HepG2 (cell line): Measurements from ENCODE around the gene MRPL18. TPM values are rescaled to one million over a fixed set of nuclear protein-coding genes. Genes with fewer than 3 reads are reported as not detected.

Experiments used
- BCL6 ChIP-seq: IDR thresholded peaks from 2 replicates; pipeline ENCODE4 v1.6.1; 2016; ENCODE audit warnings: missing genetic modification reagents, missing compliant biosample characterization
- DR1 ChIP-seq: sonication (generic); formaldehyde crosslinking; IDR thresholded peaks from 2 replicates; pipeline ENCODE4 v1.8.0; 2021; ENCODE audit warnings: mild to moderate bottlenecking, missing genetic modification reagents, inconsistent platforms
- FOXM1 ChIP-seq: sonication (generic); formaldehyde crosslinking; IDR thresholded peaks from 2 replicates; pipeline ENCODE4 v1.5.0; 2020; ENCODE audit warnings: missing genetic modification reagents
- HNRNPUL1 ChIP-seq: fragments of 200-400 bp; formaldehyde crosslinking; IDR thresholded peaks from 2 replicates; pipeline ENCODE4 v1.6.1; 2017; ENCODE audit warnings: low read depth, mild to moderate bottlenecking, low read length, moderate library complexity
- IRX3 ChIP-seq: sonication (generic); formaldehyde crosslinking; IDR thresholded peaks from 2 replicates; pipeline ENCODE4 v1.8.1; 2023; ENCODE audit warnings: mild to moderate bottlenecking, low read depth, missing genetic modification reagents, borderline replicate concordance
- NFE2L1 ChIP-seq: sonication (generic); formaldehyde crosslinking; IDR thresholded peaks from 2 replicates; pipeline ENCODE4 v1.4.0; 2020; ENCODE audit warnings: missing genetic modification reagents, mild to moderate bottlenecking, borderline replicate concordance
- PCBP1 ChIP-seq: fragments of 200-400 bp; formaldehyde crosslinking; IDR thresholded peaks from 2 replicates; pipeline ENCODE4 v1.6.1; 2017; ENCODE audit warnings: mild to moderate bottlenecking, low read depth, low read length, borderline replicate concordance
- PHB2 ChIP-seq: fragments of 450-650 bp; IDR thresholded peaks from 2 replicates; pipeline ENCODE4 v1.6.1; 2018; ENCODE audit not compliant: partially characterized antibody
- PPARG ChIP-seq: conservative IDR thresholded peaks from 2 replicates; pipeline ENCODE4 v1.6.1; 2016; ENCODE audit warnings: missing biosample characterization, missing genetic modification reagents
- SP1 ChIP-seq, 2 experiments: fragments of 450-650 bp in 1 of 2; sonication (generic) in 1 of 2; formaldehyde crosslinking in 1 of 2; IDR thresholded peaks; 2 replicates each; pipeline versions ENCODE4 v1.4.0 to v1.6.1; 2016 to 2020; ENCODE audit warnings: missing genetic modification reagents in 1 of 2
- SP5 ChIP-seq: IDR thresholded peaks from 2 replicates; pipeline ENCODE4 v1.6.1; 2016; ENCODE audit warnings: low read depth, borderline replicate concordance
- TIGD3 ChIP-seq: sonication (generic); formaldehyde crosslinking; IDR thresholded peaks from 2 replicates; pipeline ENCODE4 v1.5.1; 2020; ENCODE audit warnings: mild to moderate bottlenecking, missing genetic modification reagents, borderline replicate concordance
- ZNF232 ChIP-seq: sonication (generic); formaldehyde crosslinking; IDR thresholded peaks from 2 replicates; pipeline ENCODE4 v1.4.0; 2020; ENCODE audit warnings: missing genetic modification reagents, borderline replicate concordance
- ZNF280B ChIP-seq: sonication (generic); formaldehyde crosslinking; IDR thresholded peaks from 2 replicates; pipeline ENCODE4 v1.5.0; 2020; ENCODE audit warnings: missing genetic modification reagents, mild to moderate bottlenecking, borderline replicate concordance
- ZNF296 ChIP-seq: sonication (generic); formaldehyde crosslinking; conservative IDR thresholded peaks from 2 replicates; pipeline ENCODE4 v1.5.0; 2020; ENCODE audit warnings: mild to moderate bottlenecking, missing genetic modification reagents
- ZXDC ChIP-seq: sonication (generic); formaldehyde crosslinking; IDR thresholded peaks from 2 replicates; pipeline ENCODE4 v1.5.0; 2020; ENCODE audit warnings: mild to moderate bottlenecking, missing genetic modification reagents
- polyA plus RNA-seq, 8 experiments: library from polyadenylated mRNA; depleted of rRNA in 3 of 8; stranded (reverse) in 7 of 8; unstranded in 1 of 8; fragments of >200 nt; fragmentation: Illumina TruSeq in 4 of 8; extraction: Trizol in 4 of 8; gene quantifications; 2 replicates each; pipeline versions ENCODE4 v1.2.1 to v1.2.3, GENCODE V29; 2011 to 2016; ENCODE audit warnings: low read depth in 4 of 8, missing spikeins in 1 of 8, mixed read lengths in 1 of 8; ENCODE audit not compliant: insufficient read depth in 1 of 8
- total RNA-seq, 5 experiments: library from RNA; depleted of rRNA; stranded (reverse); fragments of >200 nt; fragmentation: Illumina TruSeq; extraction: Trizol; gene quantifications; 2 replicates each; pipeline ENCODE4 v1.2.3, GENCODE V29; 2016; ENCODE audit warnings: low read depth in 1 of 5
- TF ChIP-seq, protein P1 (sequence below), 2 experiments: IDR thresholded peaks; 2 replicates each; pipeline ENCODE4 v1.6.1; 2011 to 2012; ENCODE audit warnings: low read length in 2 of 2, borderline replicate concordance in 1 of 2, low read depth in 1 of 2, mild to moderate bottlenecking in 1 of 2, moderate library complexity in 1 of 2
- TF ChIP-seq, protein P2 (sequence below): sonication (generic); formaldehyde crosslinking; IDR thresholded peaks from 2 replicates; pipeline ENCODE4 v1.5.0; 2020; ENCODE audit warnings: missing genetic modification reagents

The MRPL18 gene
- total and polyA plus RNA-seq, 2 of the 13 experiments (the other 11 are each of a cell fraction or from before 2014, with no cell fraction given), result 85.6 to 176 TPM

DNA sequence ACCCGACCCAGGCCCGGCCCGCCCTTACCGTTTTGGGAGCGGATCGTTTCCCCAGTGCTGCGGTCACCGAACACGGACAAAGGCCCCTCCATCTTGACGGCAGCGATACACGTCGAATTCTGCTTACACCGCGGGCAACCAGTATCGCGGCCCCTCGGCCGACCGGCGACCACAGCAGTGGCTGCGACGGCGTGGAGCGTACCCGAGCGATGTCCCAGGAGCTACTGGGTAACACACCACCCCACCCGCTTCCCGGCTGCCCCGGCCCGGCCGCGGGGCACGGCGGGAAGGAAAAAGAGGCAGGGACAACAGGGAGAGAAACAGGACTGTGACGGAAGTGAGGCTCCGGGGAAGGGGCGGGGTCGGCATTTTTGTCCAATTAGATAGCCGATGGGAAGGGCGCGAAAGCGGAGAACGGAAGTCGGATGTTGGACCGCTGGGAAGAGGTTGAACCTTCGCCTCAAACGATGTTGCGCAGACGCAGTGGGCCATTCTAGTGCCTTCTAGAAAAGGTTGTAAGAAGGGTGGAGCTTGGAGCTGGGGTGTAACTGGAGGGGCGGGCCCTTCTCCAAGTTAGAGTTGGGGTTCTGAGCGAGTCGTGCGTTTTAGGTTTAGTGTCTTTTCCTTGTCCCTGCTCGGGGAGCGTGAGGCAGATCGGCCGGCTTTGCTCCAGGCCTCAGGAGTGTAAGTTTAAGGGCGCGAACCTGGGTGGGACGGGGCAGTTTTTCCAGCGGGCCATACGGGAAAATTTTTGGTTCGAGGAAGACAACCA is 704 bp upstream of the MRPL18 start, which contains the start of gene TCP1 (continued):
- TF ChIP-seq, protein P1, sequence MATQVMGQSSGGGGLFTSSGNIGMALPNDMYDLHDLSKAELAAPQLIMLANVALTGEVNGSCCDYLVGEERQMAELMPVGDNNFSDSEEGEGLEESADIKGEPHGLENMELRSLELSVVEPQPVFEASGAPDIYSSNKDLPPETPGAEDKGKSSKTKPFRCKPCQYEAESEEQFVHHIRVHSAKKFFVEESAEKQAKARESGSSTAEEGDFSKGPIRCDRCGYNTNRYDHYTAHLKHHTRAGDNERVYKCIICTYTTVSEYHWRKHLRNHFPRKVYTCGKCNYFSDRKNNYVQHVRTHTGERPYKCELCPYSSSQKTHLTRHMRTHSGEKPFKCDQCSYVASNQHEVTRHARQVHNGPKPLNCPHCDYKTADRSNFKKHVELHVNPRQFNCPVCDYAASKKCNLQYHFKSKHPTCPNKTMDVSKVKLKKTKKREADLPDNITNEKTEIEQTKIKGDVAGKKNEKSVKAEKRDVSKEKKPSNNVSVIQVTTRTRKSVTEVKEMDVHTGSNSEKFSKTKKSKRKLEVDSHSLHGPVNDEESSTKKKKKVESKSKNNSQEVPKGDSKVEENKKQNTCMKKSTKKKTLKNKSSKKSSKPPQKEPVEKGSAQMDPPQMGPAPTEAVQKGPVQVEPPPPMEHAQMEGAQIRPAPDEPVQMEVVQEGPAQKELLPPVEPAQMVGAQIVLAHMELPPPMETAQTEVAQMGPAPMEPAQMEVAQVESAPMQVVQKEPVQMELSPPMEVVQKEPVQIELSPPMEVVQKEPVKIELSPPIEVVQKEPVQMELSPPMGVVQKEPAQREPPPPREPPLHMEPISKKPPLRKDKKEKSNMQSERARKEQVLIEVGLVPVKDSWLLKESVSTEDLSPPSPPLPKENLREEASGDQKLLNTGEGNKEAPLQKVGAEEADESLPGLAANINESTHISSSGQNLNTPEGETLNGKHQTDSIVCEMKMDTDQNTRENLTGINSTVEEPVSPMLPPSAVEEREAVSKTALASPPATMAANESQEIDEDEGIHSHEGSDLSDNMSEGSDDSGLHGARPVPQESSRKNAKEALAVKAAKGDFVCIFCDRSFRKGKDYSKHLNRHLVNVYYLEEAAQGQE (IDR thresholded peaks at IDR 0.05; ENCODE audit: borderline replicate concordance in 1 of 2, low read depth in 1 of 2, low read length in 2 of 2), result peak in 1 of 2 experiments; percentile 51; a peak in 1 of 4 replicates
- TF ChIP-seq, protein P2, sequence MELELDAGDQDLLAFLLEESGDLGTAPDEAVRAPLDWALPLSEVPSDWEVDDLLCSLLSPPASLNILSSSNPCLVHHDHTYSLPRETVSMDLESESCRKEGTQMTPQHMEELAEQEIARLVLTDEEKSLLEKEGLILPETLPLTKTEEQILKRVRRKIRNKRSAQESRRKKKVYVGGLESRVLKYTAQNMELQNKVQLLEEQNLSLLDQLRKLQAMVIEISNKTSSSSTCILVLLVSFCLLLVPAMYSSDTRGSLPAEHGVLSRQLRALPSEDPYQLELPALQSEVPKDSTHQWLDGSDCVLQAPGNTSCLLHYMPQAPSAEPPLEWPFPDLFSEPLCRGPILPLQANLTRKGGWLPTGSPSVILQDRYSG (CRISPR knock-in tag), result no peak
- TF ChIP-seq HNRNPUL1, result no peak; the same call in 1 of the 2 replicates
- peak; percentile 32; the same call in 1 of the 2 replicates for TF ChIP-seq SP5 (CRISPR knock-in tag)
- no peak for TF ChIP-seq PHB2
- no peak for TF ChIP-seq SP1 (IDR thresholded peaks at IDR 0.05)
- TF ChIP-seq SP1 (CRISPR knock-in tag; IDR thresholded peaks at IDR 0.05), result peak; percentile 81
- TF ChIP-seq NFE2L1 (CRISPR knock-in tag), result no peak
- peak; percentile 92 for TF ChIP-seq DR1 (CRISPR knock-in tag)
- no peak for TF ChIP-seq TIGD3 (CRISPR knock-in tag)
- no peak for TF ChIP-seq ZXDC
- peak; percentile 31; the same call in 1 of the 2 replicates for TF ChIP-seq BCL6 (CRISPR knock-in tag)
- TF ChIP-seq ZNF296, result no peak
- TF ChIP-seq IRX3 (CRISPR knock-in tag), result peak; percentile 75
- TF ChIP-seq ZNF232, result peak; percentile 84
- TF ChIP-seq FOXM1 (CRISPR knock-in tag), result no peak
- TF ChIP-seq ZNF280B, result peak; percentile 1; the same call in 1 of the 2 replicates
- peak; percentile 60; the same call in 1 of the 2 replicates for TF ChIP-seq PCBP1
- peak; percentile 86 for TF ChIP-seq PPARG (CRISPR knock-in tag)
